HG03064 (cell line): ENCODE results near the gene TM2D3.

Experiments used
- ATAC-seq: cut with Tn5 transposase; IDR thresholded peaks from one replicate; pipeline ENCODE4 v1.9.1; 2021; ENCODE audit warnings: low read depth; ENCODE audit not compliant: unreplicated experiment

The TM2D3 gene

GRCh38 chr15:101652098-101652785, at the start of gene TM2D3:
TM2D3 (minus strand) TSS chr15:101652381; CDS start chr15:101652361, 20 bp downstream.
- peak; percentile 87 for ATAC-seq

GRCh38 chr15:101698314-101698713, 46.1 kb upstream of the TM2D3 start:
- no peak for ATAC-seq

- ATAC-seq: no peak
Measured at GRCh38 chr15:101697488-101697887, 45.3 kb upstream of the TM2D3 start.

GRCh38 chr15:101696829-101697228, 44.6 kb upstream of the TM2D3 start:
- ATAC-seq: no peak

- no peak for ATAC-seq
Measured at GRCh38 chr15:101694261-101694660, 42.1 kb upstream of the TM2D3 start.

- ATAC-seq: no peak
Measured at GRCh38 chr15:101692801-101693598, 40.8 kb upstream of the TM2D3 start.

GRCh38 chr15:101689901-101690300, 37.7 kb upstream of the TM2D3 start:
- ATAC-seq: no peak

- no peak for ATAC-seq
Measured at GRCh38 chr15:101686718-101687117, 34.5 kb upstream of the TM2D3 start.

- no peak for ATAC-seq
Measured at GRCh38 chr15:101684877-101685276, 32.7 kb upstream of the TM2D3 start.

GRCh38 chr15:101684384-101684783, 32.2 kb upstream of the TM2D3 start:
- ATAC-seq: no peak

GRCh38 chr15:101679806-101680205, 27.6 kb upstream of the TM2D3 start:
- no peak for ATAC-seq

GRCh38 chr15:101676921-101677329, 24.7 kb upstream of the TM2D3 start:
- no peak for ATAC-seq

GRCh38 chr15:101675796-101676582, 23.8 kb upstream of the TM2D3 start:
- no peak for ATAC-seq

- no peak for ATAC-seq
Measured at GRCh38 chr15:101675015-101675414, 22.8 kb upstream of the TM2D3 start.

- no peak for ATAC-seq
Measured at GRCh38 chr15:101672298-101672697, 20.1 kb upstream of the TM2D3 start.

- no peak for ATAC-seq
Measured at GRCh38 chr15:101669744-101670143, 17.6 kb upstream of the TM2D3 start.

- ATAC-seq: no peak
Measured at GRCh38 chr15:101667881-101668280, 15.7 kb upstream of the TM2D3 start.

GRCh38 chr15:101664303-101664913, 12.2 kb upstream of the TM2D3 start:
- ATAC-seq: no peak

GRCh38 chr15:101662203-101662602, 10.0 kb upstream of the TM2D3 start:
- no peak for ATAC-seq

- ATAC-seq: no peak
Measured at GRCh38 chr15:101660005-101660404, 7.8 kb upstream of the TM2D3 start.
